Activated CD8-positive, alpha-beta T cell treated with anti-CD3 and anti-CD28 coated beads, Interleukin-2, amount 10 ng/mL, durations not matched to agents 7 days and 5 days (primary cell): ENCODE results near the gene ZC3H10. TPM values are rescaled to one million over a fixed set of nuclear protein-coding genes. Genes with fewer than 3 reads are reported as not detected.

ENCODE experiments used
- ATAC-seq: fragments of 150-1000 bp; cut with Tn5 transposase; one replicate; pipeline ENCODE4 v1.10.0; 2021; ENCODE audit warnings: moderate library complexity
- CTCF ChIA-PET: fragments of 350-600 bp; sonication (Branson Sonifier 250); formaldehyde crosslinking; loops from one replicate; lab custom pipeline; 2021; ENCODE audit warnings: antibody characterized with exemption; lab: Charles Lee
- POLR2A ChIA-PET: fragments of 350-600 bp; sonication (Branson Sonifier 250); formaldehyde crosslinking; loops from one replicate; lab custom pipeline; 2021; ENCODE audit warnings: antibody characterized with exemption; lab: Charles Lee
- DNase-seq: peaks from one replicate; pipeline ENCODE4 v3.0.0-alpha.2; 2020
- H3K27ac Mint-ChIP-seq: one replicate; pipeline ENCODE4 v1.8.0; 2021; ENCODE audit warnings: mild to moderate bottlenecking, mixed read lengths
- H3K27me3 Mint-ChIP-seq: one replicate; pipeline ENCODE4 v1.8.0; 2021; ENCODE audit warnings: low read depth, mixed read lengths
- H3K36me3 Mint-ChIP-seq: one replicate; pipeline ENCODE4 v1.8.0; 2021; ENCODE audit warnings: low read depth, mixed read lengths
- H3K4me1 Mint-ChIP-seq: one replicate; pipeline ENCODE4 v1.8.0; 2021; ENCODE audit warnings: low read depth, mixed read lengths
- H3K4me3 Mint-ChIP-seq: one replicate; pipeline ENCODE4 v1.8.0; 2021; ENCODE audit warnings: mild to moderate bottlenecking, mixed read lengths
- H3K9me3 Mint-ChIP-seq: one replicate; pipeline ENCODE4 v1.8.0; 2022; ENCODE audit warnings: mixed read lengths; ENCODE audit not compliant: insufficient read depth
- total RNA-seq, 2 experiments: library from RNA; stranded (reverse); gene quantifications; one replicate each; pipeline ENCODE4 v1.2.3, GENCODE V29; 2021

ZC3H10 gene
- total RNA-seq, 2 experiments from 2014 or later = 9.1 to 10.6 TPM

- Mint-ChIP-seq H3K27ac (peak overlapping the region; percentile 68), H3K4me3 (no peak overlapping the region), H3K27me3 (no peaks in the 10 kb centered on the region), H3K9me3 (no peaks in the 10 kb centered on the region), H3K36me3 (peaks cover 63% of the 10 kb centered on the region), H3K4me1 (peaks cover 47% of the 10 kb centered on the region)
- DNase-seq = no peak
- ATAC-seq = no peak
- ChIA-PET POLR2A (interaction anchor here (1.1 to 4.1 kb wide), 4 partner anchors 9 to 16 kb away, joined by 3 to 30 read pairs (median 6); partner anchors contain the start of genes ESYT1 and MYL6B), CTCF (interaction anchor here (1.0 to 1.9 kb wide), 4 partner anchors 9 to 46 kb away, joined by 6 to 7 read pairs (median 6); partner anchors contain the start of genes ESYT1, MYL6B, SMARCC2 and ZC3H10)
Measured at GRCh38 chr12:56143217-56143616, 25.2 kb downstream of the ZC3H10 start.

- POLR2A ChIA-PET = interaction anchor here (0.6 to 4.1 kb wide), 5 partner anchors 11 to 18 kb away, joined by 3 to 30 read pairs (median 4); partner anchors contain the start of genes ESYT1 and MYL6
Measured at GRCh38 chr12:56143870-56144269, 25.8 kb downstream of the ZC3H10 start.

GRCh38 chr12:56145217-56145616, 27.2 kb downstream of the ZC3H10 start:
- ChIA-PET POLR2A (interaction anchor here (1.8 to 4.1 kb wide), 2 partner anchors 17 kb away, joined by 10 to 30 read pairs; partner anchors contain the start of gene ESYT1), CTCF (no interaction called here)
- no peaks in the 10 kb centered on the region for H3K27me3 Mint-ChIP-seq
- DNase-seq (no peak), ATAC-seq (no peak)
- no peak overlapping the region for H3K27ac Mint-ChIP-seq
- peaks cover 32% of the 10 kb centered on the region for H3K4me1 Mint-ChIP-seq
- no peaks in the 10 kb centered on the region for H3K9me3 Mint-ChIP-seq
- peaks cover 49% of the 10 kb centered on the region for H3K36me3 Mint-ChIP-seq
- H3K4me3 Mint-ChIP-seq = no peak overlapping the region

More at GRCh38 chr12:56143870-56144269, 25.8 kb downstream of the ZC3H10 start:
- Mint-ChIP-seq H3K27me3 (no peaks in the 10 kb centered on the region), H3K4me3 (no peak overlapping the region), H3K27ac (peak overlapping the region; percentile 68), H3K36me3 (peaks cover 57% of the 10 kb centered on the region), H3K4me1 (peaks cover 41% of the 10 kb centered on the region), H3K9me3 (no peaks in the 10 kb centered on the region)
- ATAC-seq (no peak), DNase-seq (no peak)
- CTCF ChIA-PET = interaction anchor here (0.8 to 1.3 kb wide), 3 partner anchors 25 to 79 kb away, joined by 3 to 6 read pairs (median 6); partner anchors contain the start of genes SMARCC2 and ZC3H10

- Mint-ChIP-seq H3K27me3 (no peaks in the 10 kb centered on the region), H3K9me3 (no peaks in the 10 kb centered on the region), H3K4me3 (no peak overlapping the region), H3K27ac (peak overlapping the region; percentile 25), H3K4me1 (peaks cover 39% of the 10 kb centered on the region), H3K36me3 (peaks cover 39% of the 10 kb centered on the region)
- ATAC-seq = no peak
- CTCF ChIA-PET = no interaction called here
- POLR2A ChIA-PET = no interaction called here
- no peak for DNase-seq
Measured at GRCh38 chr12:56146492-56147460, 28.7 kb downstream of the ZC3H10 start.

- H3K27me3 Mint-ChIP-seq = no peaks in the 10 kb centered on the region
- peak overlapping the region; percentile 92 for H3K4me3 Mint-ChIP-seq
- ChIA-PET CTCF (interaction anchor here (0.8 to 1.3 kb wide), 2 partner anchors 23 to 24 kb away, joined by 3 to 4 read pairs; partner anchors contain the start of gene ESYT1), POLR2A (interaction anchor here (0.6 to 1.4 kb wide), 2 partner anchors 16 to 431 kb away, joined by 3 to 5 read pairs; no protein-coding TSS in a partner anchor)
- peaks cover 16% of the 10 kb centered on the region for H3K36me3 Mint-ChIP-seq
- ATAC-seq (no peak), DNase-seq (no peak)
- peaks cover 51% of the 10 kb centered on the region for H3K4me1 Mint-ChIP-seq
- H3K9me3 Mint-ChIP-seq = no peaks in the 10 kb centered on the region
- H3K27ac Mint-ChIP-seq = peak overlapping the region; percentile 99
Measured at GRCh38 chr12:56150563-56150962, 32.5 kb downstream of the ZC3H10 start.

- peaks cover 19% of the 10 kb centered on the region for H3K36me3 Mint-ChIP-seq
- ATAC-seq = peak; percentile 80
- H3K9me3 Mint-ChIP-seq = no peaks in the 10 kb centered on the region
- peaks cover 55% of the 10 kb centered on the region for H3K4me1 Mint-ChIP-seq
- ChIA-PET CTCF (interaction anchor here (0.6 to 1.5 kb wide), 13 partner anchors 9 to 327 kb away, joined by 3 to 33 read pairs (median 4); partner anchors contain the start of genes ESYT1, RNF41, SMARCC2 and TIMELESS), POLR2A (interaction anchor here (0.7 to 1.7 kb wide), 17 partner anchors 9 to 477 kb away, joined by 3 to 23 read pairs (median 5); partner anchors contain the start of genes CS, ESYT1, PA2G4 and SMARCC2)
- peak overlapping the region; percentile 92 for H3K4me3 Mint-ChIP-seq
- H3K27me3 Mint-ChIP-seq = no peaks in the 10 kb centered on the region
- DNase-seq = peak; percentile 80
- H3K27ac Mint-ChIP-seq = peak overlapping the region; percentile 99
Measured at GRCh38 chr12:56151672-56152131, 33.6 kb downstream of the ZC3H10 start.

GRCh38 chr12:56152132-56152755, 34.2 kb downstream of the ZC3H10 start, which contains the start of gene MYL6B:
Gene MYL6B, plus strand, starts transcription at chr12:56152587. Its CDS starts 1,332 bp downstream, at chr12:56153919.
- POLR2A ChIA-PET = interaction anchor here (0.7 to 1.7 kb wide), 16 partner anchors 9 to 476 kb away, joined by 3 to 23 read pairs (median 6); partner anchors contain the start of genes CS, ESYT1, PA2G4 and SMARCC2
- no peaks in the 10 kb centered on the region for H3K9me3 Mint-ChIP-seq
- H3K27me3 Mint-ChIP-seq = no peaks in the 10 kb centered on the region
- ATAC-seq = peak; percentile 91
- DNase-seq = peak; percentile 97
- CTCF ChIA-PET = interaction anchor here (0.6 to 1.5 kb wide), 13 partner anchors 10 to 327 kb away, joined by 3 to 33 read pairs (median 4); partner anchors contain the start of genes ESYT1, RNF41, SMARCC2 and TIMELESS
- H3K4me1 Mint-ChIP-seq = peaks cover 57% of the 10 kb centered on the region
- H3K4me3 Mint-ChIP-seq = peak within 1 kb of the TSS; percentile 92
- H3K27ac Mint-ChIP-seq = peak within 1 kb of the TSS; percentile 99
- H3K36me3 Mint-ChIP-seq = peaks cover 20% of the 10 kb centered on the region

- DNase-seq (no peak), ATAC-seq (no peak)
- Mint-ChIP-seq H3K4me3 (peak overlapping the region; percentile 92), H3K36me3 (peaks cover 25% of the 10 kb centered on the region), H3K27ac (peak overlapping the region; percentile 99), H3K27me3 (no peaks in the 10 kb centered on the region), H3K9me3 (no peaks in the 10 kb centered on the region), H3K4me1 (peaks cover 62% of the 10 kb centered on the region)
- CTCF ChIA-PET = no interaction called here
- POLR2A ChIA-PET = interaction anchor here (0.5 to 2.9 kb wide), 5 partner anchors 14 to 71 kb away, joined by 3 to 17 read pairs (median 6); partner anchors contain the start of gene ZC3H10
Measured at GRCh38 chr12:56152756-56153677, 35.0 kb downstream of the ZC3H10 start.

GRCh38 chr12:56153678-56154065, 35.6 kb downstream of the ZC3H10 start:
- no peak for DNase-seq
- no peaks in the 10 kb centered on the region for H3K9me3 Mint-ChIP-seq
- peaks cover 30% of the 10 kb centered on the region for H3K36me3 Mint-ChIP-seq
- ATAC-seq = no peak
- no peaks in the 10 kb centered on the region for H3K27me3 Mint-ChIP-seq
- ChIA-PET CTCF (interaction anchor here (1.5 kb wide), 1 partner anchor 36 kb away, joined by 12 read pairs; the partner anchor contains the start of gene ZC3H10), POLR2A (interaction anchor here (0.5 to 2.9 kb wide), 6 partner anchors 13 to 70 kb away, joined by 3 to 17 read pairs (median 6); partner anchors contain the start of genes ESYT1 and ZC3H10)
- peak overlapping the region; percentile 99 for H3K27ac Mint-ChIP-seq
- peaks cover 62% of the 10 kb centered on the region for H3K4me1 Mint-ChIP-seq
- H3K4me3 Mint-ChIP-seq = peak overlapping the region; percentile 92
